ENCODE results near the gene KCNIP4.

GRCh38 chr4:21964762-21965319 lies 16.3 kb upstream of the KCNIP4 start:
- TF ChIP-seq, protein P1, sequence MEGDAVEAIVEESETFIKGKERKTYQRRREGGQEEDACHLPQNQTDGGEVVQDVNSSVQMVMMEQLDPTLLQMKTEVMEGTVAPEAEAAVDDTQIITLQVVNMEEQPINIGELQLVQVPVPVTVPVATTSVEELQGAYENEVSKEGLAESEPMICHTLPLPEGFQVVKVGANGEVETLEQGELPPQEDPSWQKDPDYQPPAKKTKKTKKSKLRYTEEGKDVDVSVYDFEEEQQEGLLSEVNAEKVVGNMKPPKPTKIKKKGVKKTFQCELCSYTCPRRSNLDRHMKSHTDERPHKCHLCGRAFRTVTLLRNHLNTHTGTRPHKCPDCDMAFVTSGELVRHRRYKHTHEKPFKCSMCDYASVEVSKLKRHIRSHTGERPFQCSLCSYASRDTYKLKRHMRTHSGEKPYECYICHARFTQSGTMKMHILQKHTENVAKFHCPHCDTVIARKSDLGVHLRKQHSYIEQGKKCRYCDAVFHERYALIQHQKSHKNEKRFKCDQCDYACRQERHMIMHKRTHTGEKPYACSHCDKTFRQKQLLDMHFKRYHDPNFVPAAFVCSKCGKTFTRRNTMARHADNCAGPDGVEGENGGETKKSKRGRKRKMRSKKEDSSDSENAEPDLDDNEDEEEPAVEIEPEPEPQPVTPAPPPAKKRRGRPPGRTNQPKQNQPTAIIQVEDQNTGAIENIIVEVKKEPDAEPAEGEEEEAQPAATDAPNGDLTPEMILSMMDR (IDR thresholded peaks at IDR 0.05) = no peak
- TF ChIP-seq POLR2AphosphoS5 (IDR thresholded peaks at IDR 0.05) (no peak), EP300 (IDR thresholded peaks at IDR 0.05; ENCODE audit: low read depth) (no peak)

All from transverse colon (tissue), 4 donors.